Parathyroid adenoma (tissue), 2 donors: ENCODE data around the gene AKAP9.
"Not testable (repeated sequence)": the region's sequence is repeated elsewhere in the genome, so short reads cannot be mapped to it uniquely, and the experiment has no call there.

Experiments used
- H2AFZ ChIP-seq: fragments of 300-600 bp; sonication (generic); one replicate; pipeline ENCODE4 v1.7.0; 2017; ENCODE audit warnings: antibody characterized with exemption, mild to moderate bottlenecking
- H3K27ac ChIP-seq: fragments of 300-600 bp; sonication (generic); one replicate; pipeline ENCODE4 v1.7.0; 2017
- H3K27me3 ChIP-seq: fragments of 300-600 bp; sonication (generic); one replicate; pipeline ENCODE4 v1.7.0; 2017; ENCODE audit warnings: low read length; ENCODE audit not compliant: control insufficient read depth, insufficient read depth
- H3K36me3 ChIP-seq: fragments of 300-600 bp; sonication (generic); one replicate; pipeline ENCODE4 v1.7.0; 2017; ENCODE audit warnings: low read length; ENCODE audit not compliant: control insufficient read depth, insufficient read depth
- H3K4me1 ChIP-seq: fragments of 300-600 bp; sonication (generic); one replicate; pipeline ENCODE4 v1.7.0; 2017; ENCODE audit warnings: control low read depth
- H3K4me2 ChIP-seq: fragments of 300-600 bp; sonication (generic); one replicate; pipeline ENCODE4 v1.7.0; 2017; ENCODE audit warnings: low read length
- H3K4me3 ChIP-seq: fragments of 300-600 bp; sonication (generic); one replicate; pipeline ENCODE4 v1.7.0; 2017; ENCODE audit warnings: low read depth, low read length
- H3K79me2 ChIP-seq: fragments of 300-600 bp; sonication (generic); one replicate; pipeline ENCODE4 v1.7.0; 2017; ENCODE audit warnings: control low read depth
- H3K9ac ChIP-seq: fragments of 300-600 bp; sonication (generic); one replicate; pipeline ENCODE4 v1.7.0; 2017; ENCODE audit warnings: mild to moderate bottlenecking
- H3K9me3 ChIP-seq: fragments of 300-600 bp; sonication (generic); one replicate; pipeline ENCODE4 v1.7.0; 2017; ENCODE audit warnings: low read length; ENCODE audit not compliant: control insufficient read depth
- CTCF ChIP-seq: fragments of 300-600 bp; sonication (generic); IDR thresholded peaks from one replicate; pipeline ENCODE4 v1.7.0; 2017; ENCODE audit warnings: antibody characterized with exemption, mild to moderate bottlenecking
- donor health status: primary hyperparathyroidism.

AKAP9 gene

GRCh38 chr7:92075455-92076158 is 134.9 kb downstream of the AKAP9 start:
- H3K9me3 ChIP-seq = no peaks in the 10 kb centered on the region
- TF ChIP-seq CTCF = no peak
- H3K4me1 ChIP-seq = no peaks in the 10 kb centered on the region
- H3K27ac ChIP-seq = no peak overlapping the region
- no peak overlapping the region for H3K4me3 ChIP-seq
- H3K27me3 ChIP-seq = no peaks in the 10 kb centered on the region
- H3K79me2 ChIP-seq = no peaks in the 10 kb centered on the region
- no peak overlapping the region for H3K4me2 ChIP-seq
- H3K9ac ChIP-seq = no peak overlapping the region
- no peak overlapping the region for H2AFZ ChIP-seq
- no peaks in the 10 kb centered on the region for H3K36me3 ChIP-seq

DNA sequence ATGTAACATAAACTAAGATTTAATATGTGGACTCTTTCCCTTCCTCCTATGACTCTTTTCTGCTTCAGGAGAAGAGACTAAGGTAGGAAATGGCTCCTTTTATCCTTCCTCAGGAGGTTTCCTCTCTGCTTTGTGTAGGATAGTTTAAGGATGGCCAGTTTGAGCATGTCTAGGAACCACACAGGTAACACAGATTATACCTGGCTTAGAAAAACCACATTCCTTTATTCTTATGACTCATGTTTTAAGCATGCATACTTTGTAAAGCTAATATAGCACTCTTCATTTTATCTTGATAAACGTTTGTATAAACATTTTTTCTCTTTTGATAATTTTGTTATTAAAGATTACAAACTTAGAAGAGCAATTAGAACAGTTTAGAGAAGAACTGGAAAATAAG is 135.8 kb downstream of the AKAP9 start:
- no peaks in the 10 kb centered on the region for H3K27me3 ChIP-seq
- H3K9ac ChIP-seq = no peak overlapping the region
- H3K4me3 ChIP-seq = no peak overlapping the region
- no peak for TF ChIP-seq CTCF
- H3K36me3 ChIP-seq = no peaks in the 10 kb centered on the region
- H3K4me1 ChIP-seq = no peaks in the 10 kb centered on the region
- no peak overlapping the region for H3K4me2 ChIP-seq
- no peak overlapping the region for H2AFZ ChIP-seq
- H3K9me3 ChIP-seq = no peaks in the 10 kb centered on the region
- no peak overlapping the region for H3K27ac ChIP-seq
- H3K79me2 ChIP-seq = no peaks in the 10 kb centered on the region

- H3K9ac ChIP-seq, H3K4me3 ChIP-seq, H3K9me3 ChIP-seq, H3K36me3 ChIP-seq, H3K27ac ChIP-seq, H3K27me3 ChIP-seq, H3K79me2 ChIP-seq, H3K4me1 ChIP-seq, H2AFZ ChIP-seq, H3K4me2 ChIP-seq: not testable (repeated sequence)
Measured at GRCh38 chr7:92083922-92084321, 143.3 kb downstream of the AKAP9 start.

GRCh38 chr7:92088266-92088665 is 147.6 kb downstream of the AKAP9 start:
- TF ChIP-seq CTCF = no peak
- Histone ChIP-seq H3K36me3 (peaks cover 6% of the 10 kb centered on the region), H2AFZ (no peak overlapping the region), H3K4me3 (no peak overlapping the region), H3K27me3 (no peaks in the 10 kb centered on the region), H3K9me3 (no peaks in the 10 kb centered on the region), H3K4me1 (no peaks in the 10 kb centered on the region), H3K9ac (no peak overlapping the region), H3K4me2 (no peak overlapping the region), H3K79me2 (no peaks in the 10 kb centered on the region), H3K27ac (no peak overlapping the region)

DNA sequence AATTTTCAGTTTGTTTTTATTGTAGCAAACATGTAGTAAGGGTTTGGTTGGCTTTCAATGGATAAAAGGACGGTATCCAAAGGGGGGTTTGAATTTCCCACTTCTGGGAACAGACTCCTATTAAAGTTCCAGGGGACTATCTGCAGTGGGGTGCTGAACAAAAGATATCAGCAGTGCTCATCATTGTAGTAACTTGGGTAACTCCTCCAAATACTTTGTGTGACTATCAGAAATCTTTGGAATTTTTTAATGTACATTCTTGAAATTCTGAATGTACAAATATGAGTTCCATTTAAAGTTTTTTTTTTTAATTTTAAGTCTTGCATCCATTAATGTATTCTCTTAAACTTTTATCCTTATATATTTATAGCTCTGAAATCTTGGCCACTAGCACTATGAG is 151.5 kb downstream of the AKAP9 start:
- H2AFZ ChIP-seq = no peak overlapping the region
- no peaks in the 10 kb centered on the region for H3K79me2 ChIP-seq
- no peaks in the 10 kb centered on the region for H3K27me3 ChIP-seq
- H3K4me3 ChIP-seq = no peak overlapping the region
- no peak for TF ChIP-seq CTCF
- H3K4me2 ChIP-seq = no peak overlapping the region
- no peaks in the 10 kb centered on the region for H3K9me3 ChIP-seq
- no peak overlapping the region for H3K9ac ChIP-seq
- H3K27ac ChIP-seq = no peak overlapping the region
- no peaks in the 10 kb centered on the region for H3K36me3 ChIP-seq
- no peaks in the 10 kb centered on the region for H3K4me1 ChIP-seq
